PC-9 (cell line): ENCODE measurements around the gene LHX4. TPM values are rescaled to one million over a fixed set of nuclear protein-coding genes. Genes with fewer than 3 reads are reported as not detected.

Experiments
- BruUV-seq: library from RNA; stranded (reverse); fragments of 400-500 nt; replicated peaks from 2 replicates; lab custom pipeline; 2021; lab: Mats Ljungman, UMichigan
- CTCF ChIA-PET: fragments of 300-600 bp; sonication (Branson Sonifier 250); formaldehyde crosslinking; loops from one replicate; lab custom pipeline; 2022; ENCODE audit warnings: antibody characterized with exemption; lab: Charles Lee
- POLR2A ChIA-PET: fragments of 300-600 bp; sonication (Branson Sonifier 250); formaldehyde crosslinking; loops from one replicate; lab custom pipeline; 2022; ENCODE audit warnings: antibody characterized with exemption; ENCODE audit not compliant: unreplicated experiment; lab: Charles Lee
- DNase-seq, 2 experiments: peaks; one replicate each; pipeline versions ENCODE4 v3.0.0 to v3.0.0-alpha.2; 2015 to 2022; ENCODE audit warnings: mixed read lengths in 1 of 2
- H2AFZ ChIP-seq: fragments of 200-600 bp; sonication (generic); 2 replicates; pipeline ENCODE4 v1.8.1; 2017; ENCODE audit warnings: antibody characterized with exemption
- H3F3A ChIP-seq: fragments of 200-600 bp; sonication (generic); 2 replicates; pipeline ENCODE4 v1.8.1; 2017; ENCODE audit warnings: antibody characterized with exemption, mild to moderate bottlenecking, low read depth; ENCODE audit not compliant: insufficient read depth
- H3K27ac ChIP-seq: fragments of 200-600 bp; sonication (generic); 2 replicates; pipeline ENCODE4 v1.6.1; 2016; ENCODE audit warnings: mixed run types
- H3K27me3 ChIP-seq: fragments of 200-600 bp; sonication (generic); 2 replicates; pipeline ENCODE4 v1.6.1; 2016; ENCODE audit warnings: low read depth, mixed run types; ENCODE audit not compliant: insufficient read depth
- H3K36me3 ChIP-seq: fragments of 200-600 bp; sonication (generic); 2 replicates; pipeline ENCODE4 v1.6.1; 2016; ENCODE audit warnings: low read depth, mixed run types
- H3K4me1 ChIP-seq: fragments of 200-600 bp; sonication (generic); replicated peaks from 2 replicates; pipeline ENCODE4 v1.6.1; 2016; ENCODE audit warnings: mixed run types; ENCODE audit not compliant: insufficient read depth
- H3K4me2 ChIP-seq: fragments of 200-600 bp; sonication (generic); 2 replicates; pipeline ENCODE4 v1.6.1; 2017; ENCODE audit warnings: mixed run types
- H3K4me3 ChIP-seq: fragments of 200-600 bp; sonication (generic); 2 replicates; pipeline ENCODE4 v1.6.1; 2016; ENCODE audit warnings: mixed run types
- H3K79me2 ChIP-seq: fragments of 200-600 bp; sonication (generic); 2 replicates; pipeline ENCODE4 v1.6.1; 2017; ENCODE audit warnings: low read depth, mixed run types
- H3K9me2 ChIP-seq: fragments of 200-600 bp; sonication (generic); 2 replicates; pipeline ENCODE4 v1.8.1; 2017; ENCODE audit warnings: mild to moderate bottlenecking; ENCODE audit not compliant: insufficient read depth
- H3K9me3 ChIP-seq: fragments of 200-600 bp; sonication (generic); 2 replicates; pipeline ENCODE4 v1.8.1; 2016; ENCODE audit warnings: low read depth; ENCODE audit not compliant: insufficient read depth
- H4K20me1 ChIP-seq: fragments of 200-600 bp; sonication (generic); 2 replicates; pipeline ENCODE4 v1.8.1; 2017; ENCODE audit not compliant: insufficient read depth
- EZH2 ChIP-seq: fragments of 200-600 bp; sonication (generic); IDR thresholded peaks from 2 replicates; pipeline ENCODE4 v1.8.0; 2017; ENCODE audit warnings: antibody characterized with exemption, low read depth
- intact Hi-C: fragments of 100-400 bp; cut with micrococcal nuclease; formaldehyde crosslinking; loops from one replicate; pipeline ENCODE4 v1.10.0; 2022; ENCODE audit not compliant: unreplicated experiment
- total RNA-seq: library from RNA; stranded (reverse); gene quantifications from 2 replicates; pipeline ENCODE4 v1.2.3, GENCODE V29; 2021
- TF ChIP-seq, protein P1 (sequence below): fragments of 200-600 bp; sonication (generic); conservative IDR thresholded peaks from 2 replicates; pipeline ENCODE4 v1.6.1; 2017; ENCODE audit warnings: mixed run types, antibody characterized with exemption, mild to moderate bottlenecking, moderate library complexity

The LHX4 gene
- total RNA-seq, 1 experiment from 2014 or later, result 0.28 TPM

DNA sequence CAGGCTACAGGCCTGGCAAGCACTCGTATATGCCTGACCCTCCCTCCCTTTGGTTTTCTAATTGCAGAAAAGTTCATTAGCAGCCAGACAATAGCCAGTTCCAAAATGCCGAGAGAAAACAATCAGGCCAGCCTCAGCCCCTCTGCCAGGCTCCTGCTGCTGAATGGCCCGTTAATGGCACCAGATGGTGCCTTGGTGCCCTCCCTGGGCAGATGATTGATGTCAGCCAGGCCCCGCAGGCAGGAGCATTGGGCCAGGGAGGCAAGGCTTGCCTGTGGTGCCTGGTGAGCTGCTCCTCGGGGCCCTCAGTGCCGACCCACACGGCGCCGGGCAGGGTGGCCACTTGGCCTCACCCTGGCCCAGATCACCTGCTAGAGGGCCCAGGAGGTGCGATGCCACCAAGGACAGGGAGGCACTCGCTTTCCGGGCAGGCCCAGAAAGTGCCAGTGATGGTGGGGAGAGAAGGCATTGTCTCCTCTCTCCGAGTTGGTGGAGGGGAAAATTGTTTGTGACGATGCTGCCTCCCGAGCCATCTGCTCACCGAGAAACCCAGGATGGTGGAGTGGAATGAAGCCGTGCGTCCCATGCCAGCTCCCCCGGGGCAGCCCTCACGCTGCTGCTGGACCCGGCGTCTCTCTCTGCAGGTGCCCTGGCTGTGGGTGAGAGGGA, 47.3 kb upstream of the LHX4 start:
- TF ChIP-seq, protein P1, sequence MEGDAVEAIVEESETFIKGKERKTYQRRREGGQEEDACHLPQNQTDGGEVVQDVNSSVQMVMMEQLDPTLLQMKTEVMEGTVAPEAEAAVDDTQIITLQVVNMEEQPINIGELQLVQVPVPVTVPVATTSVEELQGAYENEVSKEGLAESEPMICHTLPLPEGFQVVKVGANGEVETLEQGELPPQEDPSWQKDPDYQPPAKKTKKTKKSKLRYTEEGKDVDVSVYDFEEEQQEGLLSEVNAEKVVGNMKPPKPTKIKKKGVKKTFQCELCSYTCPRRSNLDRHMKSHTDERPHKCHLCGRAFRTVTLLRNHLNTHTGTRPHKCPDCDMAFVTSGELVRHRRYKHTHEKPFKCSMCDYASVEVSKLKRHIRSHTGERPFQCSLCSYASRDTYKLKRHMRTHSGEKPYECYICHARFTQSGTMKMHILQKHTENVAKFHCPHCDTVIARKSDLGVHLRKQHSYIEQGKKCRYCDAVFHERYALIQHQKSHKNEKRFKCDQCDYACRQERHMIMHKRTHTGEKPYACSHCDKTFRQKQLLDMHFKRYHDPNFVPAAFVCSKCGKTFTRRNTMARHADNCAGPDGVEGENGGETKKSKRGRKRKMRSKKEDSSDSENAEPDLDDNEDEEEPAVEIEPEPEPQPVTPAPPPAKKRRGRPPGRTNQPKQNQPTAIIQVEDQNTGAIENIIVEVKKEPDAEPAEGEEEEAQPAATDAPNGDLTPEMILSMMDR, result no peak
- TF ChIP-seq EZH2, result no peak
- Histone ChIP-seq H3F3A (peaks cover 12% of the 10 kb centered on the region; the same call in 1 of the 2 replicates), H3K27ac (no peak overlapping the region), H3K4me2 (no peak overlapping the region), H4K20me1 (peaks cover 4% of the 10 kb centered on the region; the same call in 1 of the 2 replicates), H3K79me2 (no peaks in the 10 kb centered on the region), H3K9me3 (no peaks in the 10 kb centered on the region), H3K9me2 (no peaks in the 10 kb centered on the region), H2AFZ (no peak overlapping the region), H3K36me3 (peaks cover 13% of the 10 kb centered on the region; the same call in 1 of the 2 replicates), H3K27me3 (no peaks in the 10 kb centered on the region), H3K4me1 (no peaks in the 10 kb centered on the region), H3K4me3 (no peak overlapping the region)
- ChIA-PET POLR2A (no interaction called here), CTCF (no interaction called here)
- no peak for DNase-seq
- BruUV-seq, result no TSS peak
- intact Hi-C loops, result no loop called here

DNA sequence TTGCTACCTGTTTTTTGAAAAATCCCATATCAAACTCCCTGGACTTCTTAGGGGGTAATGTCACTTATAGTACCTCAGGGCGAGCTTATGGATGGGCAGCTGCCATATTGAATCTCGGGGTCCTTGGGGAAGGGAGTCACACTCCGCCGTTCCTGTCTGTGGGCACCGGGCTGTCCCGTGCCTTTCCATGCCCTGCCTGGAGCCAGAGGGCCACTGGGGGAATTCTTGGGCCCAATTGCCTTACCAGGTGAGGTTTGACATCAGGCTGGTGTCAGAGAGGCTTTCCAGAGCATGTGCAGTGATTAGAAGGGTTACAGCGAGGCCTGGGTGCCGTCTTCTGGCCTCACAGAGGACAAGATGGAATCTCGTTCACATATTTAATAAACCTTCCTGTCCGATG, 46.6 kb upstream of the LHX4 start:
- Histone ChIP-seq H3K4me1 (no peaks in the 10 kb centered on the region), H3K36me3 (peaks cover 13% of the 10 kb centered on the region; the same call in 1 of the 2 replicates), H2AFZ (no peak overlapping the region), H4K20me1 (peaks cover 4% of the 10 kb centered on the region; the same call in 1 of the 2 replicates), H3K27ac (no peak overlapping the region), H3K9me3 (no peaks in the 10 kb centered on the region), H3K27me3 (no peaks in the 10 kb centered on the region), H3K4me3 (no peak overlapping the region), H3K9me2 (no peaks in the 10 kb centered on the region), H3K79me2 (no peaks in the 10 kb centered on the region), H3K4me2 (no peak overlapping the region), H3F3A (peaks cover 6% of the 10 kb centered on the region; the same call in 1 of the 2 replicates)
- no TSS peak for BruUV-seq
- no peak for DNase-seq
- TF ChIP-seq, protein P1, result no peak
- no peak for TF ChIP-seq EZH2
- ChIA-PET CTCF (no interaction called here), POLR2A (no interaction called here)
- intact Hi-C loops, result no loop called here

DNA sequence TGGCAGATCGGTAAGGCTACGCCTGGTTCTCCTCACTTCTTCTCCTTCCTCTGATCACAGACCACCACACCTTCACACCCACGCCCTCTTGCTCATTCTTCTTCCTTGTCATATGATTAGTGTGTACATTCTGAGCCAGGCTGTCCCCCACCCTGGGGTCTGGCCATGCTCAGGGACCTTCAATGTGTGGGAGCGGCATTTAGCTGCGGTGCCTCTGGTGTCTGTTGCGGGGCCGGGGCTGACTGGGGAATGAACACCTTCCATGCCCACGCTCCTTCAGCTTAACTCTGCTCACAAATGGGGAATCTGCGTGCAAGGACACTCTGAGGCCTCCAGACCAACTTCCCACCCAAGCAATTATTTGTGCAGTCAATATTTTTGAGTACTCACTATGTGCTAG, 46.0 kb upstream of the LHX4 start:
- H3K36me3 ChIP-seq, result peaks cover 12% of the 10 kb centered on the region; the same call in 1 of the 2 replicates
- CTCF ChIA-PET, result interaction anchor here (0.7 kb wide), 1 partner anchor 61 kb away, joined by 3 read pairs; no protein-coding TSS in a partner anchor
- TF ChIP-seq, protein P1, result no peak
- TF ChIP-seq EZH2, result no peak

More for the DNA sequence above, 46.0 kb upstream of the LHX4 start:
- Histone ChIP-seq H3K9me3 (no peaks in the 10 kb centered on the region), H3K4me2 (no peak overlapping the region), H4K20me1 (peaks cover 5% of the 10 kb centered on the region; the same call in 1 of the 2 replicates), H3K4me3 (no peak overlapping the region), H3K4me1 (no peaks in the 10 kb centered on the region), H3F3A (peaks cover 4% of the 10 kb centered on the region; the same call in 1 of the 2 replicates), H3K79me2 (no peaks in the 10 kb centered on the region), H3K9me2 (no peaks in the 10 kb centered on the region), H3K27ac (no peak overlapping the region), H2AFZ (no peak overlapping the region), H3K27me3 (no peaks in the 10 kb centered on the region)
- no TSS peak for BruUV-seq
- intact Hi-C loops, result no loop called here
- no peak for DNase-seq
- POLR2A ChIA-PET, result no interaction called here
